ENCODE measurements around the gene TCF7L1. TPM values are rescaled to one million over a fixed set of nuclear protein-coding genes. Genes with fewer than 3 reads are reported as not detected.
"Not testable (repeated sequence)": the region's sequence is repeated elsewhere in the genome, so short reads cannot be mapped to it uniquely, and the experiment has no call there.

Gene TCF7L1
- total RNA-seq, 2 experiments from 2014 or later: 0.07 TPM; not detected in 1

- Mint-ChIP-seq H3K4me3 (no peak overlapping the region), H3K27ac (no peak overlapping the region), H3K4me1 (ENCODE audit: low read depth) (no peaks in the 10 kb centered on the region), H3K27me3 (ENCODE audit: low read depth) (peaks cover 3% of the 10 kb centered on the region), H3K9me3 (no peaks in the 10 kb centered on the region), H3K36me3 (ENCODE audit: low read depth) (no peaks in the 10 kb centered on the region)
- no peak for DNase-seq
- CTCF ChIA-PET: interaction anchor here (0.6 kb wide), 1 partner anchor 146 kb away, joined by 3 read pairs; no protein-coding TSS in a partner anchor
- intact Hi-C loops (cut with micrococcal nuclease): no loop called here
Measured at GRCh38 chr2:85199698-85200097, 66.5 kb downstream of the TCF7L1 start.

- no peak for DNase-seq
- CTCF ChIA-PET: no interaction called here
- H3K36me3 Mint-ChIP-seq (ENCODE audit: low read depth): no peaks in the 10 kb centered on the region
- no peak overlapping the region for H3K27ac Mint-ChIP-seq
- H3K4me3 Mint-ChIP-seq: no peak overlapping the region
- no peaks in the 10 kb centered on the region for H3K9me3 Mint-ChIP-seq
- intact Hi-C loops (cut with micrococcal nuclease): no loop called here
- H3K4me1 Mint-ChIP-seq (ENCODE audit: low read depth): no peaks in the 10 kb centered on the region
- H3K27me3 Mint-ChIP-seq (ENCODE audit: low read depth): peaks cover 12% of the 10 kb centered on the region
Measured at GRCh38 chr2:85209887-85210286, 76.7 kb downstream of the TCF7L1 start.

GRCh38 chr2:85210511-85210910 lies 77.3 kb downstream of the TCF7L1 start:
- intact Hi-C loops (cut with micrococcal nuclease): no loop called here
- no peak for DNase-seq
- Mint-ChIP-seq H3K4me3 (no peak overlapping the region), H3K27ac (no peak overlapping the region), H3K27me3 (ENCODE audit: low read depth) (peaks cover 12% of the 10 kb centered on the region), H3K9me3 (no peaks in the 10 kb centered on the region), H3K36me3 (ENCODE audit: low read depth) (no peaks in the 10 kb centered on the region), H3K4me1 (ENCODE audit: low read depth) (no peaks in the 10 kb centered on the region)
- CTCF ChIA-PET: interaction anchor here (0.6 kb wide), 1 partner anchor 196 kb away, joined by 3 read pairs; no protein-coding TSS in a partner anchor

GRCh38 chr2:85211606-85212005 lies 78.4 kb downstream of the TCF7L1 start:
- H3K27ac Mint-ChIP-seq; H3K9me3 Mint-ChIP-seq; H3K4me3 Mint-ChIP-seq; DNase-seq; H3K4me1 Mint-ChIP-seq (ENCODE audit: low read depth); H3K36me3 Mint-ChIP-seq (ENCODE audit: low read depth); intact Hi-C loops (cut with micrococcal nuclease): not testable (repeated sequence)
- CTCF ChIA-PET: interaction anchor here (0.9 kb wide), 1 partner anchor 55 kb away, joined by 3 read pairs; no protein-coding TSS in a partner anchor
- peaks cover 16% of the 10 kb centered on the region for H3K27me3 Mint-ChIP-seq (ENCODE audit: low read depth)

- no peak for DNase-seq
- Mint-ChIP-seq H3K27ac (no peak overlapping the region), H3K4me3 (no peak overlapping the region), H3K27me3 (ENCODE audit: low read depth) (peaks cover 16% of the 10 kb centered on the region), H3K9me3 (no peaks in the 10 kb centered on the region), H3K4me1 (ENCODE audit: low read depth) (no peaks in the 10 kb centered on the region), H3K36me3 (ENCODE audit: low read depth) (no peaks in the 10 kb centered on the region)
- CTCF ChIA-PET: interaction anchor here (0.6 to 1.3 kb wide), 2 partner anchors 54 to 1229 kb away, joined by 3 read pairs; no protein-coding TSS in a partner anchor
- intact Hi-C loops (cut with micrococcal nuclease): no loop called here
Measured at GRCh38 chr2:85212841-85213240, 79.6 kb downstream of the TCF7L1 start.

GRCh38 chr2:85213404-85213803 lies 80.2 kb downstream of the TCF7L1 start:
- CTCF ChIA-PET: interaction anchor here (0.6 to 1.3 kb wide), 2 partner anchors 53 to 1229 kb away, joined by 3 read pairs; no protein-coding TSS in a partner anchor
- H3K27me3 Mint-ChIP-seq (ENCODE audit: low read depth): peaks cover 16% of the 10 kb centered on the region
- no peak for DNase-seq
- H3K4me3 Mint-ChIP-seq: no peak overlapping the region
- no peaks in the 10 kb centered on the region for H3K4me1 Mint-ChIP-seq (ENCODE audit: low read depth)
- no peaks in the 10 kb centered on the region for H3K9me3 Mint-ChIP-seq
- no peaks in the 10 kb centered on the region for H3K36me3 Mint-ChIP-seq (ENCODE audit: low read depth)
- no peak overlapping the region for H3K27ac Mint-ChIP-seq
- intact Hi-C loops (cut with micrococcal nuclease): no loop called here

GRCh38 chr2:85213901-85214512 lies 80.8 kb downstream of the TCF7L1 start:
- CTCF ChIA-PET: interaction anchor here (1.1 to 1.3 kb wide), 2 partner anchors 53 to 86 kb away, joined by 3 read pairs; no protein-coding TSS in a partner anchor

GRCh38 chr2:85215081-85215447 lies 81.9 kb downstream of the TCF7L1 start:
- Mint-ChIP-seq H3K36me3 (ENCODE audit: low read depth) (no peaks in the 10 kb centered on the region), H3K9me3 (no peaks in the 10 kb centered on the region), H3K4me1 (ENCODE audit: low read depth) (no peaks in the 10 kb centered on the region), H3K27me3 (ENCODE audit: low read depth) (peaks cover 16% of the 10 kb centered on the region), H3K4me3 (no peak overlapping the region), H3K27ac (no peak overlapping the region)
- no peak for DNase-seq
- intact Hi-C loops (cut with micrococcal nuclease): no loop called here
- CTCF ChIA-PET: interaction anchor here (0.6 to 1.1 kb wide), 2 partner anchors 85 to 123 kb away, joined by 3 read pairs; no protein-coding TSS in a partner anchor

More at GRCh38 chr2:85213901-85214512, 80.8 kb downstream of the TCF7L1 start:
- no peak overlapping the region for H3K4me3 Mint-ChIP-seq
- intact Hi-C loops (cut with micrococcal nuclease): no loop called here
- no peak for DNase-seq
- H3K4me1 Mint-ChIP-seq (ENCODE audit: low read depth): no peaks in the 10 kb centered on the region
- H3K27ac Mint-ChIP-seq: no peak overlapping the region
- no peaks in the 10 kb centered on the region for H3K9me3 Mint-ChIP-seq
- H3K36me3 Mint-ChIP-seq (ENCODE audit: low read depth): no peaks in the 10 kb centered on the region
- H3K27me3 Mint-ChIP-seq (ENCODE audit: low read depth): peaks cover 16% of the 10 kb centered on the region

GRCh38 chr2:85215448-85216401 lies 82.5 kb downstream of the TCF7L1 start:
- CTCF ChIA-PET: interaction anchor here (1.1 kb wide), 1 partner anchor 85 kb away, joined by 3 read pairs; no protein-coding TSS in a partner anchor
- Mint-ChIP-seq H3K9me3 (no peaks in the 10 kb centered on the region), H3K4me3 (no peak overlapping the region), H3K27ac (no peak overlapping the region), H3K27me3 (ENCODE audit: low read depth) (peaks cover 16% of the 10 kb centered on the region), H3K4me1 (ENCODE audit: low read depth) (no peaks in the 10 kb centered on the region), H3K36me3 (ENCODE audit: low read depth) (no peaks in the 10 kb centered on the region)
- intact Hi-C loops (cut with micrococcal nuclease): no loop called here
- DNase-seq: no peak

- H3K27ac Mint-ChIP-seq: no peak overlapping the region
- H3K27me3 Mint-ChIP-seq (ENCODE audit: low read depth): peaks cover 17% of the 10 kb centered on the region
- intact Hi-C loops (cut with micrococcal nuclease): no loop called here
- CTCF ChIA-PET: no interaction called here
- no peaks in the 10 kb centered on the region for H3K36me3 Mint-ChIP-seq (ENCODE audit: low read depth)
- DNase-seq: no peak
- H3K4me1 Mint-ChIP-seq (ENCODE audit: low read depth): no peaks in the 10 kb centered on the region
- no peak overlapping the region for H3K4me3 Mint-ChIP-seq
- H3K9me3 Mint-ChIP-seq: no peaks in the 10 kb centered on the region
Measured at GRCh38 chr2:85216927-85217326, 83.7 kb downstream of the TCF7L1 start.

GRCh38 chr2:85221067-85221691 lies 88.0 kb downstream of the TCF7L1 start:
- DNase-seq: no peak
- H3K4me1 Mint-ChIP-seq (ENCODE audit: low read depth): no peaks in the 10 kb centered on the region
- intact Hi-C loops (cut with micrococcal nuclease): no loop called here
- CTCF ChIA-PET: interaction anchor here (1.0 kb wide), 1 partner anchor 8 kb away, joined by 3 read pairs; no protein-coding TSS in a partner anchor
- peaks cover 9% of the 10 kb centered on the region for H3K27me3 Mint-ChIP-seq (ENCODE audit: low read depth)
- no peaks in the 10 kb centered on the region for H3K9me3 Mint-ChIP-seq
- H3K4me3 Mint-ChIP-seq: no peak overlapping the region
- no peaks in the 10 kb centered on the region for H3K36me3 Mint-ChIP-seq (ENCODE audit: low read depth)
- H3K27ac Mint-ChIP-seq: no peak overlapping the region

GRCh38 chr2:85222792-85223191 lies 89.6 kb downstream of the TCF7L1 start:
- Mint-ChIP-seq H3K4me3 (no peak overlapping the region), H3K4me1 (ENCODE audit: low read depth) (no peaks in the 10 kb centered on the region)
- CTCF ChIA-PET: interaction anchor here (0.5 kb wide), 1 partner anchor 207 kb away, joined by 3 read pairs; no protein-coding TSS in a partner anchor

More at GRCh38 chr2:85222792-85223191, 89.6 kb downstream of the TCF7L1 start:
- H3K9me3 Mint-ChIP-seq: no peaks in the 10 kb centered on the region
- no peak overlapping the region for H3K27ac Mint-ChIP-seq
- peaks cover 7% of the 10 kb centered on the region for H3K27me3 Mint-ChIP-seq (ENCODE audit: low read depth)
- no peak for DNase-seq
- intact Hi-C loops (cut with micrococcal nuclease): no loop called here
- no peaks in the 10 kb centered on the region for H3K36me3 Mint-ChIP-seq (ENCODE audit: low read depth)

All from activated naive CD4-positive, alpha-beta T cell treated with anti-CD3 and anti-CD28 coated beads for 36 hours (primary cell).